Ishikawa (cell line): ENCODE measurements around the gene GLRA1.

Experiments used
- CEBPB ChIP-seq: IDR thresholded peaks from 2 replicates; pipeline ENCODE4 v1.6.1; 2012
- EGR1 ChIP-seq: IDR thresholded peaks from 2 replicates; pipeline ENCODE4 v1.6.1; 2012
- EP300 ChIP-seq: IDR thresholded peaks from 2 replicates; pipeline ENCODE4 v1.6.1; 2012; ENCODE audit warnings: borderline replicate concordance
- RAD21 ChIP-seq: IDR thresholded peaks from 2 replicates; pipeline ENCODE4 v1.6.1; 2012; ENCODE audit warnings: low read depth
- TAF1 ChIP-seq: IDR thresholded peaks from 2 replicates; pipeline ENCODE4 v1.6.1; 2012; ENCODE audit warnings: low read depth, mild to moderate bottlenecking
- TEAD4 ChIP-seq: IDR thresholded peaks from 2 replicates; pipeline ENCODE4 v1.6.1; 2012
- YY1 ChIP-seq: IDR thresholded peaks from 2 replicates; pipeline ENCODE4 v1.6.1; 2012; ENCODE audit warnings: low read depth
- TF ChIP-seq, protein P1 (sequence below): IDR thresholded peaks from 2 replicates; pipeline ENCODE4 v1.6.1; 2012
- TF ChIP-seq, protein P2 (sequence below): IDR thresholded peaks from 2 replicates; pipeline ENCODE4 v1.6.1; 2012; ENCODE audit warnings: low read depth, mild to moderate bottlenecking
- TF ChIP-seq, protein P3 (sequence below): IDR thresholded peaks from 2 replicates; pipeline ENCODE4 v1.6.1; 2012

DNA sequence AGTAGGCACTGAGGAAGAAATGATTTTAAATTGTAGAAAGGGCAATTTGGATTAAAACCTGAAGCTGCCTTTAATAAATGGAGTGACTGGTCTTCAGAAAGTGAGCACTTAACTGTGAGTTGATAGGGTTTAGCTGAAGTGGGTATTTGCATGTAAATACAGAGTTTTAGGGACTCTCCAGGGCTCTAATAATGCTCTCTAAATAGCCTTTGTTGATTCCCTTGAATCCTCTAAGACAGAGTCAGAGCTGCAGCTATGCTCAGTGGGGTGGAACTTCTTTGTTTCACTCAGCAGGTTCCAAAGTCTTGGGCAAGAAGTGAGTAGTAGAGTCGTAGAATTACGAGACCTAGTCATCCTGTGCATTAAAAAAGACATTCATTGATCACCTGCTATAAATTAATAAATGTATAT is 21.4 kb downstream of the GLRA1 start:
- TF ChIP-seq TAF1 (no peak), YY1 (no peak), EGR1 (no peak), EP300 (peak; percentile 75), CEBPB (peak; percentile 96), RAD21 (peak; percentile 17; the same call in 1 of the 2 replicates), TEAD4 (peak; percentile 75)
- TF ChIP-seq, protein P1, sequence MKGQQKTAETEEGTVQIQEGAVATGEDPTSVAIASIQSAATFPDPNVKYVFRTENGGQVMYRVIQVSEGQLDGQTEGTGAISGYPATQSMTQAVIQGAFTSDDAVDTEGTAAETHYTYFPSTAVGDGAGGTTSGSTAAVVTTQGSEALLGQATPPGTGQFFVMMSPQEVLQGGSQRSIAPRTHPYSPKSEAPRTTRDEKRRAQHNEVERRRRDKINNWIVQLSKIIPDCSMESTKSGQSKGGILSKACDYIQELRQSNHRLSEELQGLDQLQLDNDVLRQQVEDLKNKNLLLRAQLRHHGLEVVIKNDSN, result no peak; the same call in 1 of the 2 replicates
- TF ChIP-seq, protein P2, sequence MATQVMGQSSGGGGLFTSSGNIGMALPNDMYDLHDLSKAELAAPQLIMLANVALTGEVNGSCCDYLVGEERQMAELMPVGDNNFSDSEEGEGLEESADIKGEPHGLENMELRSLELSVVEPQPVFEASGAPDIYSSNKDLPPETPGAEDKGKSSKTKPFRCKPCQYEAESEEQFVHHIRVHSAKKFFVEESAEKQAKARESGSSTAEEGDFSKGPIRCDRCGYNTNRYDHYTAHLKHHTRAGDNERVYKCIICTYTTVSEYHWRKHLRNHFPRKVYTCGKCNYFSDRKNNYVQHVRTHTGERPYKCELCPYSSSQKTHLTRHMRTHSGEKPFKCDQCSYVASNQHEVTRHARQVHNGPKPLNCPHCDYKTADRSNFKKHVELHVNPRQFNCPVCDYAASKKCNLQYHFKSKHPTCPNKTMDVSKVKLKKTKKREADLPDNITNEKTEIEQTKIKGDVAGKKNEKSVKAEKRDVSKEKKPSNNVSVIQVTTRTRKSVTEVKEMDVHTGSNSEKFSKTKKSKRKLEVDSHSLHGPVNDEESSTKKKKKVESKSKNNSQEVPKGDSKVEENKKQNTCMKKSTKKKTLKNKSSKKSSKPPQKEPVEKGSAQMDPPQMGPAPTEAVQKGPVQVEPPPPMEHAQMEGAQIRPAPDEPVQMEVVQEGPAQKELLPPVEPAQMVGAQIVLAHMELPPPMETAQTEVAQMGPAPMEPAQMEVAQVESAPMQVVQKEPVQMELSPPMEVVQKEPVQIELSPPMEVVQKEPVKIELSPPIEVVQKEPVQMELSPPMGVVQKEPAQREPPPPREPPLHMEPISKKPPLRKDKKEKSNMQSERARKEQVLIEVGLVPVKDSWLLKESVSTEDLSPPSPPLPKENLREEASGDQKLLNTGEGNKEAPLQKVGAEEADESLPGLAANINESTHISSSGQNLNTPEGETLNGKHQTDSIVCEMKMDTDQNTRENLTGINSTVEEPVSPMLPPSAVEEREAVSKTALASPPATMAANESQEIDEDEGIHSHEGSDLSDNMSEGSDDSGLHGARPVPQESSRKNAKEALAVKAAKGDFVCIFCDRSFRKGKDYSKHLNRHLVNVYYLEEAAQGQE, result 0 out of 2 replicates have a peak, but pooled peaks have one; percentile 14
- TF ChIP-seq, protein P3, sequence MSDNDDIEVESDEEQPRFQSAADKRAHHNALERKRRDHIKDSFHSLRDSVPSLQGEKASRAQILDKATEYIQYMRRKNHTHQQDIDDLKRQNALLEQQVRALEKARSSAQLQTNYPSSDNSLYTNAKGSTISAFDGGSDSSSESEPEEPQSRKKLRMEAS, result 0 out of 2 replicates have a peak, but pooled peaks have one; percentile 18
